WTC11 (cell line): ENCODE measurements around the gene SLC2A6. TPM values are rescaled to one million over a fixed set of nuclear protein-coding genes. Genes with fewer than 3 reads are reported as not detected.
A peak's percentile ranks its signal among the peaks of the same experiment; 100 is the strongest.

Experiments used
- ATAC-seq: fragments of 200-7000 bp; cut with Tn5 transposase; 2 replicates; pipeline ENCODE4 v1.10.0; 2021; ENCODE audit warnings: mild to moderate bottlenecking, moderate library complexity
- CTCF ChIA-PET: fragments of 300-600 bp; sonication (Branson Sonifier 250); formaldehyde crosslinking; loops from one replicate; lab custom pipeline; 2021; ENCODE audit warnings: antibody characterized with exemption; lab: Charles Lee
- POLR2A ChIA-PET: fragments of 350-600 bp; sonication (Branson Sonifier 250); formaldehyde crosslinking; loops from one replicate; lab custom pipeline; 2021; ENCODE audit warnings: antibody characterized with exemption; lab: Charles Lee
- DNase-seq: peaks from one replicate; pipeline ENCODE4 v3.0.0; 2021; ENCODE audit warnings: low spot score
- H3K27ac Mint-ChIP-seq: 2 replicates; pipeline ENCODE4 v1.8.0; 2021; ENCODE audit warnings: mixed read lengths
- H3K27me3 Mint-ChIP-seq: 2 replicates; pipeline ENCODE4 v1.8.0; 2021; ENCODE audit warnings: low read depth, mild to moderate bottlenecking, moderate library complexity, mixed read lengths
- H3K36me3 Mint-ChIP-seq: 2 replicates; pipeline ENCODE4 v1.8.0; 2021; ENCODE audit warnings: mixed read lengths
- H3K4me1 Mint-ChIP-seq: 2 replicates; pipeline ENCODE4 v1.8.0; 2022; ENCODE audit warnings: mixed read lengths
- H3K4me3 Mint-ChIP-seq: 2 replicates; pipeline ENCODE4 v1.8.0; 2021; ENCODE audit warnings: mild to moderate bottlenecking, moderate library complexity, mixed read lengths
- H3K9me3 Mint-ChIP-seq: 2 replicates; pipeline ENCODE4 v1.8.0; 2021; ENCODE audit warnings: mixed read lengths
- E2F1 ChIP-seq: sonication (generic); formaldehyde crosslinking; IDR thresholded peaks from 2 replicates; pipeline ENCODE4 v1.8.0; 2022; ENCODE audit warnings: mild to moderate bottlenecking, missing genetic modification reagents
- E2F5 ChIP-seq: sonication (generic); formaldehyde crosslinking; IDR thresholded peaks from 2 replicates; pipeline ENCODE4 v1.8.1; 2022; ENCODE audit warnings: mild to moderate bottlenecking, moderate library complexity, missing genetic modification reagents
- EMX1 ChIP-seq: fragments of 250-450 bp; sonication (Bioruptor Pico); IDR thresholded peaks from 2 replicates; pipeline ENCODE4 v1.8.0; 2021; ENCODE audit warnings: mild to moderate bottlenecking
- FOXJ3 ChIP-seq: sonication (generic); formaldehyde crosslinking; IDR thresholded peaks from 2 replicates; pipeline ENCODE4 v1.9.0; 2021; ENCODE audit warnings: missing genetic modification reagents, mild to moderate bottlenecking, borderline replicate concordance
- FOXP1 ChIP-seq: sonication (generic); formaldehyde crosslinking; IDR thresholded peaks from 2 replicates; pipeline ENCODE4 v1.8.0; 2022; ENCODE audit warnings: missing genetic modification reagents, mild to moderate bottlenecking, moderate library complexity, borderline replicate concordance
- GABPB1 ChIP-seq: sonication (generic); formaldehyde crosslinking; IDR thresholded peaks from 2 replicates; pipeline ENCODE4 v1.8.1; 2023; ENCODE audit warnings: mild to moderate bottlenecking, missing genetic modification reagents
- GTF2I ChIP-seq: fragments of 250-450 bp; sonication (Bioruptor Pico); conservative IDR thresholded peaks from 2 replicates; pipeline ENCODE4 v1.4.0; 2021; ENCODE audit warnings: mild to moderate bottlenecking
- IRF2 ChIP-seq: sonication (generic); formaldehyde crosslinking; IDR thresholded peaks from 2 replicates; pipeline ENCODE4 v1.8.0; 2022; ENCODE audit warnings: low read depth, missing genetic modification reagents, borderline replicate concordance
- MYBL2 ChIP-seq: sonication (generic); formaldehyde crosslinking; IDR thresholded peaks from 2 replicates; pipeline ENCODE4 v1.8.1; 2023; ENCODE audit warnings: mild to moderate bottlenecking, moderate library complexity, missing genetic modification reagents
- PRDM15 ChIP-seq: sonication (generic); formaldehyde crosslinking; IDR thresholded peaks from 2 replicates; pipeline ENCODE4 v1.8.0; 2022; ENCODE audit warnings: missing genetic modification reagents
- RORB ChIP-seq: fragments of 250-450 bp; sonication (Bioruptor Pico); IDR thresholded peaks from 2 replicates; pipeline ENCODE4 v1.9.0; 2021; ENCODE audit warnings: mild to moderate bottlenecking
- SMAD3 ChIP-seq: sonication (generic); formaldehyde crosslinking; IDR thresholded peaks from 2 replicates; pipeline ENCODE4 v1.8.0; 2022; ENCODE audit warnings: missing genetic modification reagents, mild to moderate bottlenecking, borderline replicate concordance
- ZMAT4 ChIP-seq: fragments of 250-450 bp; sonication (Bioruptor Pico); IDR thresholded peaks from 2 replicates; pipeline ENCODE4 v1.9.0; 2021; ENCODE audit warnings: mild to moderate bottlenecking
- ZNF416 ChIP-seq: fragments of 250-450 bp; sonication (Bioruptor Pico); IDR thresholded peaks from 2 replicates; pipeline ENCODE4 v1.9.0; 2021; ENCODE audit warnings: mild to moderate bottlenecking, inconsistent platforms
- total RNA-seq: library from RNA; stranded (reverse); gene quantifications from 3 replicates; pipeline ENCODE4 v1.2.3, GENCODE V29; 2021
- TF ChIP-seq, protein P1 (sequence below): sonication (generic); formaldehyde crosslinking; IDR thresholded peaks from 2 replicates; pipeline ENCODE4 v1.8.1; 2022; ENCODE audit warnings: low read depth, missing genetic modification reagents, borderline replicate concordance
- TF ChIP-seq, protein P2 (sequence below): fragments of 250-450 bp; sonication (Bioruptor Pico); IDR thresholded peaks from 2 replicates; pipeline ENCODE4 v2.1.2; 2022; ENCODE audit warnings: mild to moderate bottlenecking, moderate library complexity
- TF ChIP-seq, protein P3 (sequence below): sonication (generic); formaldehyde crosslinking; IDR thresholded peaks from 2 replicates; pipeline ENCODE4 v1.8.1; 2023; ENCODE audit warnings: mild to moderate bottlenecking, missing genetic modification reagents, moderate library complexity
- TF ChIP-seq, protein P4 (sequence below): sonication (generic); formaldehyde crosslinking; IDR thresholded peaks from 2 replicates; pipeline ENCODE4 v1.8.1; 2023; ENCODE audit warnings: mild to moderate bottlenecking, missing genetic modification reagents

The SLC2A6 gene
- total RNA-seq, 1 experiment from 2014 or later: 16.6 TPM

DNA sequence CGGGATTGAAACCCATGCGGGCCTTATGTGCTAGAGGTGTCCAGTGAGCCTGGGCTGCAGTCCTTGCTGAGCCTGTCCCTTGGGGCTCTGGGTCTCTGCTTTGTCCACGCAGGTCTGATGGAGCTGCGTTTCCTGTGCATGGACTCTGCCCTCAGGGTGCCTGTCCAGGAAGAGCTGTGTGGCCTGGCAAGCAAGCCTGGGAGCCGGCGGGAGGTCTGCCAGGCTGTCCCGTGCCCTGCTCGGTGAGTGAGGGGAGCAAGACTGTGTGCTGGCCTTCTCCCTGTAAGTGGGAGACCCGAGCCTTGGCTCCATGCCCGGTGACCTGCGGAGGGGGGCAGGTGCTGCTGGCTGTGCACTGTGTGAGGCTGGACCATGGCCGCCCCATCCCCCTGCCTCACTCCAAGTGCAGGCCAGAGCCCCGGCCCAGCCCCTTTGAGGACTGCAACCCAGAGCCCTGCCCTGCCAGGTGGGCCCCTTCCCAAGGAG lies 30.4 kb downstream of the SLC2A6 start:
- H3K9me3 Mint-ChIP-seq: no peaks in the 10 kb centered on the region
- DNase-seq (peak; percentile 9), ATAC-seq (peak; percentile 24; the same call in 1 of the 2 replicates)
- no peaks in the 10 kb centered on the region for H3K27me3 Mint-ChIP-seq
- H3K27ac Mint-ChIP-seq: no peak overlapping the region
- no peak overlapping the region for H3K4me3 Mint-ChIP-seq
- ChIA-PET CTCF (no interaction called here), POLR2A (no interaction called here)
- TF ChIP-seq GABPB1 (CRISPR knock-in tag) (no peak), ZMAT4 (CRISPR knock-in tag) (no peak), SMAD3 (CRISPR knock-in tag) (no peak)
- H3K36me3 Mint-ChIP-seq: no peaks in the 10 kb centered on the region
- no peaks in the 10 kb centered on the region for H3K4me1 Mint-ChIP-seq

DNA sequence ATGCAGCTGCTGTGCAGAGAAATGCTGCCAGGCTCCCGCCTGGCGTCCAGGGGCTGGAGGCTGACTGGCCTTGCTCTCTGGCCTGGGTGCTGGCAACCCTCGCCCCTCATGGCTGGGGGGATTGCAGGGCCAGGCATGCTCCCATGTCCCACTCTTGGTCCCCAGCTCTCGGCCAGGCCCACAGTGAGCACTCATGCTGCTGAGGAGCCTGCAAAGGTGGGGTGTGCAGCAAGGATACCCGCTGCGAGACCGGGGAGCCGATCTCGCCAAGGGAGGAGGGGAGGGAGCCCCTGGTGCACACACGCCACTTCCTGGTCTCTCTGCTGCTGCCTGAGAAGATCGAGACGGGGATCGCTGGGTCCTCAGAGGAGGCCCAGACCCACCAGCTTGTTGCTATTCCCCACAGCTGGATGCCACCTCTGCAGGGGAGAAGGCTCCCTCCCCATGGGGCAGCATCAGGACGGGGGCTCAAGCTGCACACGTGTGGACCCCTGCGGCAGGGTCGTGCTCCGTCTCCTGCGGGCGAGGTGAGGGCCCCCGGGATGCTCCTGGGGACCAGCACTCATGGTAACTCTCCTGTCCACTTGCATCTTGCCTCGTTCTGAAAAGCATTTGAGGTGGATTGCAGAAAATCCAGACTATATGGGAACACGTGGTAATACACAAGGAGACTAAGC lies 33.5 kb downstream of the SLC2A6 start:
- H3K9me3 Mint-ChIP-seq: no peaks in the 10 kb centered on the region
- DNase-seq: no peak
- CTCF ChIA-PET: interaction anchor here (0.7 to 3.2 kb wide), 3 partner anchors 11 to 41 kb away, joined by 3 to 15 read pairs (median 3); no protein-coding TSS in a partner anchor
- no peak overlapping the region for H3K27ac Mint-ChIP-seq
- POLR2A ChIA-PET: no interaction called here
- TF ChIP-seq, protein P1, sequence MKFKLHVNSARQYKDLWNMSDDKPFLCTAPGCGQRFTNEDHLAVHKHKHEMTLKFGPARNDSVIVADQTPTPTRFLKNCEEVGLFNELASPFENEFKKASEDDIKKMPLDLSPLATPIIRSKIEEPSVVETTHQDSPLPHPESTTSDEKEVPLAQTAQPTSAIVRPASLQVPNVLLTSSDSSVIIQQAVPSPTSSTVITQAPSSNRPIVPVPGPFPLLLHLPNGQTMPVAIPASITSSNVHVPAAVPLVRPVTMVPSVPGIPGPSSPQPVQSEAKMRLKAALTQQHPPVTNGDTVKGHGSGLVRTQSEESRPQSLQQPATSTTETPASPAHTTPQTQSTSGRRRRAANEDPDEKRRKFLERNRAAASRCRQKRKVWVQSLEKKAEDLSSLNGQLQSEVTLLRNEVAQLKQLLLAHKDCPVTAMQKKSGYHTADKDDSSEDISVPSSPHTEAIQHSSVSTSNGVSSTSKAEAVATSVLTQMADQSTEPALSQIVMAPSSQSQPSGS (CRISPR knock-in tag): no peak
- TF ChIP-seq MYBL2 (no peak), FOXJ3 (CRISPR knock-in tag) (no peak), FOXP1 (CRISPR knock-in tag) (no peak), RORB (CRISPR knock-in tag) (no peak)
- TF ChIP-seq, protein P2, sequence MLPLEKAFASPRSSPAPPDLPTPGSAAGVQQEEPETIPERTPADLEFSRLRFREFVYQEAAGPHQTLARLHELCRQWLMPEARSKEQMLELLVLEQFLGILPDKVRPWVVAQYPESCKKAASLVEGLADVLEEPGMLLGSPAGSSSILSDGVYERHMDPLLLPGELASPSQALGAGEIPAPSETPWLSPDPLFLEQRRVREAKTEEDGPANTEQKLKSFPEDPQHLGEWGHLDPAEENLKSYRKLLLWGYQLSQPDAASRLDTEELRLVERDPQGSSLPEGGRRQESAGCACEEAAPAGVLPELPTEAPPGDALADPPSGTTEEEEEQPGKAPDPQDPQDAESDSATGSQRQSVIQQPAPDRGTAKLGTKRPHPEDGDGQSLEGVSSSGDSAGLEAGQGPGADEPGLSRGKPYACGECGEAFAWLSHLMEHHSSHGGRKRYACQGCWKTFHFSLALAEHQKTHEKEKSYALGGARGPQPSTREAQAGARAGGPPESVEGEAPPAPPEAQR: no peak
- TF ChIP-seq, protein P3, sequence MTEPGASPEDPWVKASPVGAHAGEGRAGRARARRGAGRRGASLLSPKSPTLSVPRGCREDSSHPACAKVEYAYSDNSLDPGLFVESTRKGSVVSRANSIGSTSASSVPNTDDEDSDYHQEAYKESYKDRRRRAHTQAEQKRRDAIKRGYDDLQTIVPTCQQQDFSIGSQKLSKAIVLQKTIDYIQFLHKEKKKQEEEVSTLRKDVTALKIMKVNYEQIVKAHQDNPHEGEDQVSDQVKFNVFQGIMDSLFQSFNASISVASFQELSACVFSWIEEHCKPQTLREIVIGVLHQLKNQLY: no peak
- TF ChIP-seq, protein P4, sequence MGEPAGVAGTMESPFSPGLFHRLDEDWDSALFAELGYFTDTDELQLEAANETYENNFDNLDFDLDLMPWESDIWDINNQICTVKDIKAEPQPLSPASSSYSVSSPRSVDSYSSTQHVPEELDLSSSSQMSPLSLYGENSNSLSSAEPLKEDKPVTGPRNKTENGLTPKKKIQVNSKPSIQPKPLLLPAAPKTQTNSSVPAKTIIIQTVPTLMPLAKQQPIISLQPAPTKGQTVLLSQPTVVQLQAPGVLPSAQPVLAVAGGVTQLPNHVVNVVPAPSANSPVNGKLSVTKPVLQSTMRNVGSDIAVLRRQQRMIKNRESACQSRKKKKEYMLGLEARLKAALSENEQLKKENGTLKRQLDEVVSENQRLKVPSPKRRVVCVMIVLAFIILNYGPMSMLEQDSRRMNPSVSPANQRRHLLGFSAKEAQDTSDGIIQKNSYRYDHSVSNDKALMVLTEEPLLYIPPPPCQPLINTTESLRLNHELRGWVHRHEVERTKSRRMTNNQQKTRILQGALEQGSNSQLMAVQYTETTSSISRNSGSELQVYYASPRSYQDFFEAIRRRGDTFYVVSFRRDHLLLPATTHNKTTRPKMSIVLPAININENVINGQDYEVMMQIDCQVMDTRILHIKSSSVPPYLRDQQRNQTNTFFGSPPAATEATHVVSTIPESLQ (CRISPR knock-in tag): no peak
- no peak overlapping the region for H3K4me3 Mint-ChIP-seq
- H3K4me1 Mint-ChIP-seq: no peaks in the 10 kb centered on the region
- ATAC-seq: no peak
- no peaks in the 10 kb centered on the region for H3K27me3 Mint-ChIP-seq
- H3K36me3 Mint-ChIP-seq: no peaks in the 10 kb centered on the region

GRCh38 chr9:133443982-133444381 lies 34.9 kb downstream of the SLC2A6 start:
- CTCF ChIA-PET: interaction anchor here (0.8 to 3.2 kb wide), 5 partner anchors 12 to 127 kb away, joined by 3 to 15 read pairs (median 4); partner anchors contain the start of genes CACFD1, SURF1 and SURF2
- no peak for ATAC-seq

More at GRCh38 chr9:133443982-133444381, 34.9 kb downstream of the SLC2A6 start:
- Mint-ChIP-seq H3K9me3 (no peaks in the 10 kb centered on the region), H3K36me3 (no peaks in the 10 kb centered on the region), H3K4me1 (no peaks in the 10 kb centered on the region), H3K27ac (no peak overlapping the region), H3K27me3 (no peaks in the 10 kb centered on the region), H3K4me3 (no peak overlapping the region)
- TF ChIP-seq EMX1 (no peak), IRF2 (CRISPR knock-in tag) (no peak), ZNF416 (no peak), E2F5 (no peak), GTF2I (no peak), PRDM15 (CRISPR knock-in tag) (no peak), E2F1 (no peak)
- POLR2A ChIA-PET: no interaction called here
- no peak for DNase-seq
